ENCODE measurements around the gene FMNL2.

FMNL2 gene

GRCh38 chr2:152446213-152446612 lies 111.2 kb downstream of the FMNL2 start:
- Histone ChIP-seq H3K4me1 (ENCODE audit: insufficient read depth, low read length, severe bottlenecking) (no peaks in the 10 kb centered on the region), H3K27me3 (ENCODE audit: insufficient read depth, low read length) (no peaks in the 10 kb centered on the region), H3K9ac (ENCODE audit: low read length) (no peak overlapping the region), H4K20me1 (ENCODE audit: insufficient read depth, low read length) (no peaks in the 10 kb centered on the region), H3K79me2 (ENCODE audit: insufficient read depth, low read length) (no peaks in the 10 kb centered on the region), H3K4me3 (ENCODE audit: low read depth, low read length, poor library complexity, severe bottlenecking) (no peak overlapping the region), H3K36me3 (ENCODE audit: insufficient read depth, low read length) (no peaks in the 10 kb centered on the region), H3K4me2 (ENCODE audit: low read length) (no peak overlapping the region), H3F3A (ENCODE audit: insufficient read depth, low read length) (no peaks in the 10 kb centered on the region), H3K27ac (ENCODE audit: low read depth, low read length, poor library complexity, severe bottlenecking) (no peak overlapping the region), H3K9me3 (ENCODE audit: low read length) (no peaks in the 10 kb centered on the region), H2AFZ (ENCODE audit: low read length) (no peak overlapping the region), H3K9me2 (ENCODE audit: low read depth, low read length) (no peaks in the 10 kb centered on the region)
- TF ChIP-seq CTCF (IDR thresholded peaks at IDR 0.05; ENCODE audit: low read length) (no peak), EZH2 (IDR thresholded peaks at IDR 0.05; ENCODE audit: borderline replicate concordance, low read length) (no peak)

- Histone ChIP-seq H3K4me2 (ENCODE audit: low read length) (no peak overlapping the region), H3K9ac (ENCODE audit: low read length) (no peak overlapping the region), H3K9me3 (ENCODE audit: low read length) (no peaks in the 10 kb centered on the region), H3K9me2 (ENCODE audit: low read depth, low read length) (no peaks in the 10 kb centered on the region), H3F3A (ENCODE audit: insufficient read depth, low read length) (no peaks in the 10 kb centered on the region), H3K4me3 (ENCODE audit: low read depth, low read length, poor library complexity, severe bottlenecking) (no peak overlapping the region), H4K20me1 (ENCODE audit: insufficient read depth, low read length) (no peaks in the 10 kb centered on the region), H3K27me3 (ENCODE audit: insufficient read depth, low read length) (no peaks in the 10 kb centered on the region), H2AFZ (ENCODE audit: low read length) (no peak overlapping the region), H3K27ac (ENCODE audit: low read depth, low read length, poor library complexity, severe bottlenecking) (no peak overlapping the region), H3K4me1 (ENCODE audit: insufficient read depth, low read length, severe bottlenecking) (no peaks in the 10 kb centered on the region), H3K79me2 (ENCODE audit: insufficient read depth, low read length) (no peaks in the 10 kb centered on the region), H3K36me3 (ENCODE audit: insufficient read depth, low read length) (no peaks in the 10 kb centered on the region)
- TF ChIP-seq EZH2 (IDR thresholded peaks at IDR 0.05; ENCODE audit: borderline replicate concordance, low read length) = no peak
- TF ChIP-seq CTCF (IDR thresholded peaks at IDR 0.05; ENCODE audit: low read length) = no peak
Measured at GRCh38 chr2:152447897-152448296, 112.9 kb downstream of the FMNL2 start.

GRCh38 chr2:152448606-152449005 lies 113.6 kb downstream of the FMNL2 start:
- Histone ChIP-seq H3K79me2 (ENCODE audit: insufficient read depth, low read length) (no peaks in the 10 kb centered on the region), H4K20me1 (ENCODE audit: insufficient read depth, low read length) (no peaks in the 10 kb centered on the region), H3K9ac (ENCODE audit: low read length) (no peak overlapping the region)

More at GRCh38 chr2:152448606-152449005, 113.6 kb downstream of the FMNL2 start:
- Histone ChIP-seq H3K4me3 (ENCODE audit: low read depth, low read length, poor library complexity, severe bottlenecking) (no peak overlapping the region), H3K36me3 (ENCODE audit: insufficient read depth, low read length) (no peaks in the 10 kb centered on the region), H3K4me1 (ENCODE audit: insufficient read depth, low read length, severe bottlenecking) (no peaks in the 10 kb centered on the region), H3K9me3 (ENCODE audit: low read length) (no peaks in the 10 kb centered on the region), H2AFZ (ENCODE audit: low read length) (no peak overlapping the region), H3K27me3 (ENCODE audit: insufficient read depth, low read length) (no peaks in the 10 kb centered on the region), H3F3A (ENCODE audit: insufficient read depth, low read length) (no peaks in the 10 kb centered on the region), H3K9me2 (ENCODE audit: low read depth, low read length) (no peaks in the 10 kb centered on the region), H3K27ac (ENCODE audit: low read depth, low read length, poor library complexity, severe bottlenecking) (no peak overlapping the region), H3K4me2 (ENCODE audit: low read length) (no peak overlapping the region)
- TF ChIP-seq CTCF (IDR thresholded peaks at IDR 0.05; ENCODE audit: low read length) = no peak
- no peak for TF ChIP-seq EZH2 (IDR thresholded peaks at IDR 0.05; ENCODE audit: borderline replicate concordance, low read length)
